Glutamatergic neuron (in vitro differentiated cells): ENCODE measurements around the gene NEK3. TPM values are rescaled to one million over a fixed set of nuclear protein-coding genes. Genes with fewer than 3 reads are reported as not detected.
"Not testable (repeated sequence)": the region's sequence is repeated elsewhere in the genome, so short reads cannot be mapped to it uniquely, and the experiment has no call there.

Experiments used
- DNase-seq: peaks from one replicate; pipeline ENCODE4 v3.0.0; 2022
- H3K27ac Mint-ChIP-seq: one replicate; pipeline ENCODE4 v1.8.0; 2020; ENCODE audit warnings: mild to moderate bottlenecking, mixed read lengths, inconsistent platforms; ENCODE audit not compliant: unreplicated experiment
- H3K27me3 Mint-ChIP-seq: one replicate; pipeline ENCODE4 v1.8.0; 2020; ENCODE audit warnings: mild to moderate bottlenecking, moderate library complexity, mixed read lengths, inconsistent platforms; ENCODE audit not compliant: unreplicated experiment
- H3K36me3 Mint-ChIP-seq: one replicate; pipeline ENCODE4 v1.8.0; 2020; ENCODE audit warnings: mild to moderate bottlenecking, mixed read lengths, inconsistent platforms; ENCODE audit not compliant: unreplicated experiment
- H3K4me1 Mint-ChIP-seq: one replicate; pipeline ENCODE4 v1.8.0; 2020; ENCODE audit warnings: mild to moderate bottlenecking, low read depth, mixed read lengths, inconsistent platforms; ENCODE audit not compliant: unreplicated experiment
- H3K4me3 Mint-ChIP-seq: one replicate; pipeline ENCODE4 v1.8.0; 2020; ENCODE audit warnings: mild to moderate bottlenecking, mixed read lengths, inconsistent platforms; ENCODE audit not compliant: unreplicated experiment
- H3K9me3 Mint-ChIP-seq: one replicate; pipeline ENCODE4 v1.8.0; 2020; ENCODE audit warnings: mild to moderate bottlenecking, moderate library complexity, mixed read lengths, inconsistent platforms; ENCODE audit not compliant: unreplicated experiment
- CTCF ChIP-seq: fragments of 200-600 bp; sonication (generic); IDR thresholded peaks from one replicate; pipeline ENCODE4 v1.5.0; 2021; ENCODE audit not compliant: partially characterized antibody, unreplicated experiment
- total RNA-seq: library from RNA; stranded (reverse); fragmentation: NEBNext Ultra II Directional; extraction: Animal tissue kit (Norgen Biotek cat#: 25700); gene quantifications from one replicate; pipeline ENCODE4 v1.2.1, GENCODE V29; 2021; ENCODE audit not compliant: unreplicated experiment

Gene NEK3
- total RNA-seq, 1 donor from 2014 or later = 54.8 TPM

DNA sequence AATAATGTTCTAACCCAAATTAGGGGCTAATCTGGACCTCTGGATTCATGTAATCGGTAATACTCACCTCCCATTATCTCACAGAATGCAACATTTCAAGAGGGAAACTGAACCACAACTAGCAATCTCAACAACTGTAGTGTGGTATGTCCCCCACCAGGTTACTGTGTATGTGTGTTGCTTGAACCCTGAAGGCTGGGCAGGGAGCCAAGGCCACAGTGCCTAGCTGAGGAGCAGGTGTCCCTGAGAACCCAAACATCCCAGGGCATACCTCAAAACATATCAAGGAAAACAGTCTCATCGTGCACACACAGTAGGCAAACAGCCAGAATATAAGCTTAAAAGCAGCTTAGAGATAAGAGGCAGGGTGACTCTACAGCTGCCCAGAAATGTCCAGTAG, 20.5 kb upstream of the NEK3 start:
- Mint-ChIP-seq H3K27me3 (no peaks in the 10 kb centered on the region), H3K4me1 (no peaks in the 10 kb centered on the region), H3K9me3 (no peaks in the 10 kb centered on the region), H3K27ac (no peak overlapping the region), H3K4me3 (no peak overlapping the region), H3K36me3 (no peaks in the 10 kb centered on the region)
- no peak for TF ChIP-seq CTCF
- DNase-seq = no peak

GRCh38 chr13:52177276-52177675, 17.9 kb upstream of the NEK3 start:
- H3K4me3 Mint-ChIP-seq = no peak overlapping the region
- DNase-seq = no peak
- H3K36me3 Mint-ChIP-seq = no peaks in the 10 kb centered on the region
- no peak for TF ChIP-seq CTCF
- no peak overlapping the region for H3K27ac Mint-ChIP-seq
- H3K27me3 Mint-ChIP-seq = no peaks in the 10 kb centered on the region
- H3K9me3 Mint-ChIP-seq = no peaks in the 10 kb centered on the region
- no peaks in the 10 kb centered on the region for H3K4me1 Mint-ChIP-seq

DNA sequence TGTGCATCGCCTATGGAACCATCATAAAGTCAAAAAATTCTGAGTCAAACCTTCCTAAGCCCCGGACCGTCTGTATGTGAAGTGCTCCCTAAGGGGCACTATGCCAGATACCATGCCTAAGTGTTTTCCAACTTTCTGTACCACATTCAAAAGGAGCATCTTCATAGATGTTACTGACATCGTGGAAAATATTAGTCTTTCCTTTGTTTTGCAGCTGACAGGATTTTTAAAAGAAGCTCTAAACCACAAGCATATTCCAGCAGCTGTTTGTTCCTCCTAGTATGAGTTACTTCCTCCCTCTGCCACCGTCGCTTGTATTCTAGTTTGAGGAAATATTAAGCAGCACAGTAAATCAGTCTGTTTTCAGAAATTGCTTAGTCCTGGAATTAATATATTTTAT, 14.6 kb upstream of the NEK3 start:
- not testable (repeated sequence) for DNase-seq, H3K4me1 Mint-ChIP-seq, H3K4me3 Mint-ChIP-seq, H3K27ac Mint-ChIP-seq, H3K36me3 Mint-ChIP-seq, H3K9me3 Mint-ChIP-seq, H3K27me3 Mint-ChIP-seq

DNA sequence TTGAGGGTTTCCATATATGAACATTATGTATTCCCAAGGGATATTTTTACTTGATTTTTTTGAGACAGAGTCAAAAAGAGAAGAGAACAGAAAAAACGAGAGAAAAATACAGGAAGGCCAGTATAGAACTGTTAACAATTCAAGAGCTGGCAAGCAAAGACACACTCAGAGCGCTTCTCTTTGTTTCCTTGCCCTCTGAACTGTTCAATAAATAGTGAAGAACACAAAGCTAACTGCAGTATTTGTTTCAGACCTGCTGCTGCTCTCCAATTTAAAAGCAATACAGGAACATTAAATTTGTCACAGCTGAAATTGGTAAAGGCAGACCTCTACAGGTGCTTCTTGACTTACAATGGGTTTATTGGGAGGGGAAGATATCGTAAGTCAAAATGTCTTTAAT, 14.0 kb upstream of the NEK3 start:
- no peak for TF ChIP-seq CTCF
- no peaks in the 10 kb centered on the region for H3K36me3 Mint-ChIP-seq
- no peaks in the 10 kb centered on the region for H3K27me3 Mint-ChIP-seq
- no peak for DNase-seq
- H3K27ac Mint-ChIP-seq = no peak overlapping the region
- no peak overlapping the region for H3K4me3 Mint-ChIP-seq
- no peaks in the 10 kb centered on the region for H3K9me3 Mint-ChIP-seq
- H3K4me1 Mint-ChIP-seq = no peaks in the 10 kb centered on the region

GRCh38 chr13:52171686-52172085, 12.3 kb upstream of the NEK3 start:
- not testable (repeated sequence) for H3K9me3 Mint-ChIP-seq, H3K4me3 Mint-ChIP-seq, H3K27me3 Mint-ChIP-seq, H3K27ac Mint-ChIP-seq, H3K36me3 Mint-ChIP-seq, DNase-seq, H3K4me1 Mint-ChIP-seq

DNA sequence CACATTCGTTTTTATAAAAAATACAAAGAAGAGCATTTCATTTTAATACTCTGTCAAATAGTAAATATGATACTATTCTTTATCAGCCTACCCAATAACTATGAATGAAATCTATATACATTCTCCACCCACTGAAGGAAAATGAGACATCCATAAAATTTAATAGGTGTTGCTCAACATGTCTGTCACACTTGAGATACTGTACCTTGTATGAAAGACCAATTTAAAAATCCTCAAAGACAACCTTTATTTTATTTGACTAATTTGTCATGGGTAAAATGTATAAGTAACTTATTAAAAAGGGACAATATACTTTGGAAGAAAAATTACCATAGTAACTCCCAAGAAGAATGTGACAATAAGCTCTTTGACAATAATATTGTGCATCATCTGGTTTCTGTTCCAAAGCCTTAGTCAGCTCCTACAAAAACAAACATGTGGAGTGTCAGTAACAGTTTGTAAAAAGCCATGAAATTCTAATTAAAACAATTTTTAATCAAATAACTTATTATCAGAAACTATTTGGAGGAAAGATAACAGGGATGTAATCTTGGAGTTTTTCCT, 11.5 kb upstream of the NEK3 start:
- not testable (repeated sequence) for H3K9me3 Mint-ChIP-seq, H3K27me3 Mint-ChIP-seq, H3K27ac Mint-ChIP-seq, H3K4me3 Mint-ChIP-seq, DNase-seq, H3K36me3 Mint-ChIP-seq, H3K4me1 Mint-ChIP-seq

DNA sequence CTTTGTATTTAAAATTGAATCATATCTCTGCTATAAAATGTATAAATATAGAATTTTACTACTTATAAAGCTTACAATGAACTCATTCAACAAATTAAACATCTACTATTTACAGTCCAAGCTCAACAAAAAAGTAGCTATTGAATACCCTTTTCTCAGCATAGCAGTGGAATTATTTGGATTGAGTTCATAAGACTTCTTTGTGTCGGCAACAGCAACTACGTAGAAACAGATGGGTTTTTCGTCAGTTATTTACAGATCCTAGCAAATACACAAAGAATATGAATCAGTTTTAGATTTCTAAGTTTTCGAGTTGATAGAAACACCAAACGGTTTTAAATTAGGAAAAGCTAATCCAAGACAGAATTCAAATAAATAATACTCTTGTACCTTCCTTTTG, 10.4 kb upstream of the NEK3 start:
- Mint-ChIP-seq H3K36me3 (no peaks in the 10 kb centered on the region), H3K4me1 (no peaks in the 10 kb centered on the region), H3K27ac (no peak overlapping the region), H3K9me3 (peaks cover 3% of the 10 kb centered on the region), H3K4me3 (no peak overlapping the region), H3K27me3 (no peaks in the 10 kb centered on the region)
- no peak for TF ChIP-seq CTCF
- no peak for DNase-seq
